ENCODE data around the gene TNS3. TPM values are rescaled to one million over a fixed set of nuclear protein-coding genes. Genes with fewer than 3 reads are reported as not detected.

The TNS3 gene
- total RNA-seq, 1 donor from 2014 or later: 41.2 TPM

- H3K4me3 ChIP-seq (ENCODE audit: low read depth, low read length): no peak overlapping the region
- DNase-seq (ENCODE audit: low read depth): no peak
Measured at GRCh38 chr7:47335071-47335470, 246.8 kb downstream of the TNS3 start.

GRCh38 chr7:47333959-47334358 lies 248.0 kb downstream of the TNS3 start:
- H3K36me3 ChIP-seq (ENCODE audit: control insufficient read depth, insufficient read depth, low read length): no peaks in the 10 kb centered on the region
- no peak overlapping the region for H3K4me3 ChIP-seq (ENCODE audit: low read depth, low read length)
- H3K27me3 ChIP-seq (ENCODE audit: control insufficient read depth, insufficient read depth, low read length): no peaks in the 10 kb centered on the region
- TF ChIP-seq CTCF (IDR thresholded peaks at IDR 0.05; ENCODE audit: insufficient read depth, low read length, poor library complexity, severe bottlenecking): no peak
- DNase-seq (ENCODE audit: low read depth): no peak

More at GRCh38 chr7:47335071-47335470, 246.8 kb downstream of the TNS3 start:
- Histone ChIP-seq H3K27me3 (ENCODE audit: control insufficient read depth, insufficient read depth, low read length) (no peaks in the 10 kb centered on the region), H3K36me3 (ENCODE audit: control insufficient read depth, insufficient read depth, low read length) (no peaks in the 10 kb centered on the region)
- TF ChIP-seq CTCF (IDR thresholded peaks at IDR 0.05; ENCODE audit: insufficient read depth, low read length, poor library complexity, severe bottlenecking): no peak

GRCh38 chr7:47333554-47333887 lies 248.4 kb downstream of the TNS3 start:
- Histone ChIP-seq H3K27me3 (ENCODE audit: control insufficient read depth, insufficient read depth, low read length) (no peaks in the 10 kb centered on the region), H3K36me3 (ENCODE audit: control insufficient read depth, insufficient read depth, low read length) (no peaks in the 10 kb centered on the region), H3K4me3 (ENCODE audit: low read depth, low read length) (no peak overlapping the region)
- no peak for TF ChIP-seq CTCF (IDR thresholded peaks at IDR 0.05; ENCODE audit: insufficient read depth, low read length, poor library complexity, severe bottlenecking)
- no peak for DNase-seq (ENCODE audit: low read depth)

GRCh38 chr7:47332681-47333553 lies 249.0 kb downstream of the TNS3 start:
- no peaks in the 10 kb centered on the region for H3K27me3 ChIP-seq (ENCODE audit: control insufficient read depth, insufficient read depth, low read length)
- H3K36me3 ChIP-seq (ENCODE audit: control insufficient read depth, insufficient read depth, low read length): no peaks in the 10 kb centered on the region
- no peak for DNase-seq (ENCODE audit: low read depth)
- H3K4me3 ChIP-seq (ENCODE audit: low read depth, low read length): no peak overlapping the region
- no peak for TF ChIP-seq CTCF (IDR thresholded peaks at IDR 0.05; ENCODE audit: insufficient read depth, low read length, poor library complexity, severe bottlenecking)

GRCh38 chr7:47332213-47332612 lies 249.7 kb downstream of the TNS3 start:
- no peak for TF ChIP-seq CTCF (IDR thresholded peaks at IDR 0.05; ENCODE audit: insufficient read depth, low read length, poor library complexity, severe bottlenecking)
- Histone ChIP-seq H3K4me3 (ENCODE audit: low read depth, low read length) (no peak overlapping the region), H3K27me3 (ENCODE audit: control insufficient read depth, insufficient read depth, low read length) (no peaks in the 10 kb centered on the region), H3K36me3 (ENCODE audit: control insufficient read depth, insufficient read depth, low read length) (no peaks in the 10 kb centered on the region)
- DNase-seq (ENCODE audit: low read depth): no peak

- H3K36me3 ChIP-seq (ENCODE audit: control insufficient read depth, insufficient read depth, low read length): no peaks in the 10 kb centered on the region
- H3K4me3 ChIP-seq (ENCODE audit: low read depth, low read length): no peak overlapping the region
- no peaks in the 10 kb centered on the region for H3K27me3 ChIP-seq (ENCODE audit: control insufficient read depth, insufficient read depth, low read length)
- DNase-seq (ENCODE audit: low read depth): no peak
- no peak for TF ChIP-seq CTCF (IDR thresholded peaks at IDR 0.05; ENCODE audit: insufficient read depth, low read length, poor library complexity, severe bottlenecking)
Measured at GRCh38 chr7:47331179-47331565, 250.7 kb downstream of the TNS3 start.
